Activated CD4-positive, alpha-beta T cell treated with anti-CD3 and anti-CD28 coated beads, Interleukin-10, Interleukin-2, amounts not matched to agents 100 ng/mL and 50 ng/mL, durations not matched to agents 16 hours and 8 hours (primary cell): ENCODE measurements around the gene ADIPOR2.

Source experiments
- DNase-seq: peaks from one replicate; pipeline ENCODE4 v3.0.0-alpha.2; 2020

ADIPOR2 gene

DNA sequence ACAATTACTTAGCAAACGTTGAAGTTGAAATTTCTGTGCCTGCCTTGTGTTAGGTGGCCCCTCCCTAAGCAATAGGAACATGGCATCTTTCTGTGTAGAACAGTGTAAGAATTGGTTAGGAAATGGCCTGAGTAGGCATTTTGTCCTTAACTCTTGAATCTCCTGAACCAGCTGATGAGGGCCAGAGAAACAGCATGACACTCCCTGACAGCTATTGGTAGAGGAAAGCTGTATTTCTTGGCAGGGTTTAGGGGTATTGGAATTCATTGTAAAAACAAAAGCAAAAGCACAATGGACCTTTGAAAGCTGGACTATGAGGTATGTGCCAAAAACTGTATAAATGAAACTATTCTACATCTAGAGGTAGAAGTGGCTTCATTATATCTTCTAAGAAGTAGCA is 88.9 kb downstream of the ADIPOR2 start:
- no peak for DNase-seq

- DNase-seq: no peak
Measured at GRCh38 chr12:1781772-1782171, 90.9 kb downstream of the ADIPOR2 start.

DNA sequence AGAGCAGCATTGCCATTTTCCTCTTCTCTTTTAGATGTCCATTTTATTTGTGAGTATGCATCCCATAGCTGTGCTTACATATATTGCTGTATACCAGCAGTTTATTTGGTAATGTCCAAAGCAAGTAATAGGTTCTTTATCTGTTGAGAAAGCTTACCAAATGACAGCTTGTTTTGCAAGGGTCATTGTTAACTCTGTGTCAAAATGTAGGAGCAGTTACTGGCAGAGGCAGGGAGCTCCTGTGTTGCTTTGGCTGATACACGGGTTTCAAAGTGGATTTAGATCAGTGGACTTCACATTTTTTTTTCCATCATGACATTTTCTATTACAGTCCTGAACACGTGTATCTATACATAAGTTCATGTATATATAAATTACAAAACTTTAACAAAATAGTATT is 91.3 kb downstream of the ADIPOR2 start:
- no peak for DNase-seq

DNA sequence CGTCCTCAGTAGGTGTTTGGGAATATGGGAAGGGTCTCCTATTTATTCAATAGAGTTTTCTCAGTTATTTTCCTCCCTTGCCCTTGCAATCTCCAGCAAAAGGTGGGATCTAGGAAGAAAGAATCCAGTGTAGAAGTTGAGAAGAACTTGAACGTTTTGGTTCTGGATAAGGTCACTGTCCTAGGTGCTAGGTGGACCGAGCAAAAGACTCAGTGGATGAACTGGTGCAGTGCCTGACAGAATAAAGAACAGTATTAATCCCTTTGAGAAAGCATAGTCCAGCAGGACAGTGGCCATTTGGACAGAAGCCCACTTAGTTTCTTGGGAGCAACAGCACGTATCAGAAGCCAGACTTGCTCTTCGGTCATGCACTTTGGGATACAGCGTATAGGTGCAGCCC is 96.8 kb downstream of the ADIPOR2 start:
- DNase-seq: no peak

DNA sequence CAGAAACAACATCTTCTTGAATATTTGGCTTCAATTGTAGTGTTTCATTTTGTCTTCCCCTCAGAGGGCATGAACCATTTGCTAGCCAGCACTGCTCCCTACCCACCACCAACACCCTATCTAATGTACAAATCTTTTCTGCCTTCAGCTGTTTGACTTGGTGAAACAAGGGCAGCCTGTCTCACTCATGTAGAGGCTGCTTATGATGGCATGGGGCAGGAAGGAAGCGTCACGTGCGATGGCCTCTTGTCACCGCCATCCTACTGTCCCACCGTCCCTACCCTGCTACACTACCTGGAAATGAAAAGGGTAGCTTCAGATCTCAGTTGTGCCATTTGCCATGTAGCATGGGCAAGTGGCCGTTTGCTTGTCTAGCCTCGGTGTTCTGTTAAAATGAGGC is 99.6 kb downstream of the ADIPOR2 start:
- DNase-seq: no peak

- peak; percentile 68 for DNase-seq
Measured at GRCh38 chr12:1791104-1791841, 100.4 kb downstream of the ADIPOR2 start.

DNA sequence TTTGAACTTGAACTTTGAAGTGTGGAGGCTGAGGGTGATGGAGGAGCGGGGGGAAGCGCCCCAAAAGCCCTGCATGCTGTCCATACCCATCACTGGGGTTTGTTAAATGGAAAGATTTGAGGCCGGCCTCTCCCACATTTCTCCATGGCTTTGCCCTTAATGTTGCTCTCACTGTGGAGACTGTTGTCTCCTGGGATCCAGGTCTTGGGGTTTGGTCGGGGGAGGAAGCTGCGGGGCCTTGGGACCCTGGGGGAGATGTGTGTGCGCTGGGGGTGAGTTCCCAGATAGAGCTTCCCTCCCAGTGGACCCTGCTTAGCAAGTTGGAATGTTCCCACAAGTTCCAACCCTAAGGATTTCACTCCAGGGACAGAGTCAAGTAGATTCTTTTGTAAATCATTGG is 101.5 kb downstream of the ADIPOR2 start:
- DNase-seq: no peak

GRCh38 chr12:1793426-1794210 is 102.7 kb downstream of the ADIPOR2 start:
- no peak for DNase-seq

DNA sequence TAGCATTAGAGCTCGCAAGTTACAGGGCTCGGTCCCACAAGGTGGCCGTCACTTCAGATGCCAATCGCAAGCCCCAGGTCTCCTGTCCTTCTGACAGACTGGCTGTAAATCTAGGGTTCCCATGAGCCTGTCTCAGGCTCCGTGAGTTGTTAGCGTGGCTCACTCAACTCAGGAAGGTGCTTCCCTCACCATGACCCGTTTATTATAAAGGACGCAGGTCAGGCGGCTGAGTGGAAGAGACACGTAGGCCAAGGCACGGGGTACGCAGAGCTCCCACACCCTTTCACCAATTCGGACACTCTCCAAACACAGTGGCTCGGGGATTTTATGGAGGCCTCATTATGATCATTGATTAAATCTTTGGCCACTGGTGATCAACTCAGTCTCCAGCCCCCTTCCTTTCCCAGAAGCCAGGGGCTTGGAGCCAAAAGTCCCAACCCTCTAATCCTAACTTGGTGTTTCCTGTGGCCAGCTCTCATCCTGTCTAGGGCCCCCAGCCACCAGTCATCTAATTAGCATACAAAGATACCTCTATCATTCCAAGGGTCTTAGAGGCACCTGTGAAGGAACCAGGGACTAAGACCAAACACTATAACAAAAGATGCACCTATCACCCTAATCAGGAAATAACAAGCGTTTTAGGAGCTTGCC is 103.7 kb downstream of the ADIPOR2 start:
- DNase-seq: no peak

DNA sequence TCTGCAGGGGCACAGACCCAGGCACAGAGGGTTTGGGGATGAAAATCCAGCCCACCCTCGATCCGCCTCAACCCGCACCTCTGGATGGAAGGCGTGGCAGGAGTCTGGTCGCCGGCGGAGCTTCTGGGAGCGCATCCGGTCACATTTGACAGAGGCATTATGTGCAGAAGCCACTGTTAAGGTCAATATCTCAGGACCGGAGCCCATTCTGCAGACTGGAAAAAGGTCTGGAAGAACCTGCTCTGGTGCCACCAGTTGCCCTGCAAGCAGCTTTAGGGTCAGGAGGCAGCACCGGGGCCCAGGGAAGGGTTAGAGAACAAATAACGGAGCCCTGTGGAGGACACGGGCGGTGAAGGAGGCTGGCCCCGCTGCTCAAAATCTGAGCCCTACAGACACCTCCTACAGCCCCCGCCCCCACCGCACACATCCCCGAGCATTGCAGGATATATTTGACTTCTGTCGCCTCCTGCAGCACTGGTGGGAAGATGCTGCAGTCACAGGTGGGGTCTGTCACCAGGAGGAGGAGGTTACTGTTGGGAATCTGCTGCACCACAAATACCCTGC is 104.4 kb downstream of the ADIPOR2 start:
- no peak for DNase-seq

- peak; percentile 98 for DNase-seq
Measured at GRCh38 chr12:1795785-1796514, 105.1 kb downstream of the ADIPOR2 start.

GRCh38 chr12:1796515-1797010 is 105.7 kb downstream of the ADIPOR2 start:
- DNase-seq: peak; percentile 57

DNA sequence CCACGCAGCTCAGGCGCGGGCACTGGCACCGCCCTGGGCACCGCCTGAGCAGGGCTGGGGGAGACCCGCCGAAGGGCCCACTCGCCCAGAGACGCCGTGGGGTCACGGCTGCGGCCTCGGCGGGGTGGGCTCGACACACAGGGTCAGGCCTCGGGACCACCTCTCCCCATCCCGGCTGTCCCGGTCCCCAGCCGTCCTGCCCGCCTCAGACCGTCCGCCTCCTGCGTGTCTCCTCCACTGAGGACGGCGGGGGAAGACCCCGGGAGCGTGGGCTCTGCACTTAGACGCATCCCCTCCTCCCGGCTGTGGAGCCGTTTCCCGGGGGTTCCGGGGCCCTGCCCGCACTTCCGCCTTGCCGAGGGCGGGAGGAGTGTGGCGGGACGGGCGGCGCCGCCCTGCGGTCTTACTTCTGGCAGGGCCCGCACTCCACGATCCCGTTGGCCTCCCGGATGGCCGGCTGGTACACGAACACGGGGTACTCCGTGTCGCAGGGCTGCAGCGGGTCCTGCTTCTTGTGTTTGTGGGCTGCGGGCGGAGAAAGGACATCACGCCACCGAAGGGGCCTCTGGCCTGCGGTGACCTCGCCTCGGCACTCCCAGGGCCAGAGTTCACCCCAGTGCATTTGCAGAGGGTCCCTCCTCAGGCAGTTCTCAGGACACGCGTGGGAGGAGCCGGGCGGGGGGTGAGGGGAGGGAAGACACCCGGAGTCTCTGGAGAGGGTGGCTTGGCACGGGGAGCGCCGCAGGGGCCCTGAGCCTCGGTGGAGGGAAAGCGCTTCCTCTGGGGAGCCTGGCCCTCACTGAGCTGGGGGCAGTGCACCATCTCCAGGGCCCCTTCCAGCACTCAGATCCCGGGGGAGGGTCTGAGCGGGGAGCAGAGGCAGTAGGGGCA is 106.4 kb downstream of the ADIPOR2 start:
- peak; percentile 72 for DNase-seq

DNA sequence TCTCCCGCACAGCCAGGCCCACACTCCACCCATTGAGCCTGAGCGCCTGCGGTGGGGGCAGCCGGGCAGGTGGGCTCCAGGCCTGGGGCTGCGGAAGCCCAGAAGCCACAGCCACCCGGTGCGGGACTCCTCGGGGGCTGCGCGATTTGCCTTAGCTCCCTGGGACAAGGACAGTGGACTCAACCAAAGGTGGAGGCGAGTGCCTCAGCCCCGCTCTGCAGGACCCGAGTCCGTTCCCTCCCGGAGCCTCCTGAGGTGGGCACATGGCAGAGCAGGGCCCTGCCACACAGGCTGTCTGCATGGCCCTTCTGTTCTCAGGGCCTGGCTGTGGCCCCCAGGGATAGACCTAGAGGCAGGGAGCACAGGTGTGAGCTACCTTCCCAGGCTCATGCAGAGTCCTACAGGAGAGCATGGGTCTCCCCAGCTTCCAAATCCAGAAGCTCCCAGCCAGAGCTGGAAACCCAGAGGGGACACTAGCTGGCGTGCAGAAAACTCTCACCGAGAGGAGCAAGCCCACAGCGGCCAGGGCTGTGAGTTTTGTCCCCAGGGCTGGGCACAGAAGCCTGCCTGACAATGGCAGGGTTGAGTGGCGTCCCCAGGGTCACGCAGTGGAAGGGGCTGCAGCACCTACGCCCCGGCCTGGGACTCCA is 107.2 kb downstream of the ADIPOR2 start:
- no peak for DNase-seq

GRCh38 chr12:1798641-1799020 is 107.8 kb downstream of the ADIPOR2 start:
- DNase-seq: no peak

- DNase-seq: no peak
Measured at GRCh38 chr12:1799051-1799881, 108.4 kb downstream of the ADIPOR2 start.

GRCh38 chr12:1799882-1800400 is 109.1 kb downstream of the ADIPOR2 start:
- no peak for DNase-seq

DNA sequence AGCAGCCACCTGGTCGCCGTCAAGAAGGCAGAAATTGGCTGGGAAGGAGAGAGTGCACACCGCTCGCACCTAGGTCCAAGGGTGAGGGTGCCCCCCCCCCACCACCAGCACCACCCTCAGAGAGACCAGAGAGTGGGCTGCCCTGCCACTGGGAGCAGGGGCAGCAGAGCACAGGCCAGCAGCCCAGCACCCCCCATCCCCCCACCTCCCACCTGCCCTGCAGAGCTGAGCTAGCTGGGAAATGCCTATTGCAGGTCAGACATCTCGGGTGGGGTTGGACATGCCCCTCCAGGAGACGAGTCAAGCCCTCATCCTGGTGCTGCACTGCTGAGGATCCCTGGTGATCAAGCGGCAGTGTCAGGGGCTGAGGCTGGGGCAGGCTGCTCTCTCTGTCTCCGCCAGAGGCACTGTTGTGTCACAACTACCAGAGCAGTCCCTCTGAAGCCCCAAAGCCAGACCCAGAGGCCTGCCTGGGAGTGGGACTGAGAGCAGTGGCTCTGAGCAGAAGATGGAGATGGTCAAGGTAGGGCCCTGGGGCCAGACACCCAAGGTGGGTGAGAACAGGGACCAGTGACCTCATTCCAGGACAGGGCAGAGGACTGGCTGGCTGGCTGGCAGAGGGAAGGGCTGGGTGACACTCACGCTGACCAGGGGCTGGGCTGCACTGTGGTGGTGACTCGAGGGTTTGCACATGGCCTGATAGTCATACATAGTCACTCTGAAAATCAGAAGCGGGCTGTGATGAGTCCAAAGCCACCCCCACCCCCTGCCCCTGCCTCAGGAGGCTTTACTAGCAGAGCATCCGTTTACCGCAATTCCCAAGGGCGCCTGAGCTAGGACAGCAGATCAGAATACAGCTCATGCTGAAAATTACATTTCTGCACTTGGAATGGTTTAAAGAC is 109.8 kb downstream of the ADIPOR2 start:
- DNase-seq: peak; percentile 47
